H9 (cell line): Measurements from ENCODE around the gene WHRN. TPM values are rescaled to one million over a fixed set of nuclear protein-coding genes. Genes with fewer than 3 reads are reported as not detected.

Experiments
- DNase-seq: peaks from one replicate; pipeline ENCODE4 v3.0.0-alpha.2; 2017
- H2AFZ ChIP-seq: one replicate; pipeline ENCODE4 v1.6.1; 2013; ENCODE audit warnings: mild to moderate bottlenecking, low read length, control low read depth, moderate library complexity
- H2AK5ac ChIP-seq: 2 replicates; pipeline ENCODE4 v1.6.1; 2013; ENCODE audit warnings: low read length, control low read depth, mixed read lengths; ENCODE audit not compliant: insufficient read length
- H2BK120ac ChIP-seq: one replicate; pipeline ENCODE4 v1.6.1; 2013; ENCODE audit warnings: low read depth, mild to moderate bottlenecking, low read length, control low read depth, inconsistent platforms; ENCODE audit not compliant: poor library complexity, severe bottlenecking
- H2BK12ac ChIP-seq: 2 replicates; pipeline ENCODE4 v1.6.1; 2013; ENCODE audit warnings: low read length, control low read depth, mixed read lengths, low read depth; ENCODE audit not compliant: insufficient read length
- H2BK15ac ChIP-seq: 2 replicates; pipeline ENCODE4 v1.6.1; 2013; ENCODE audit warnings: low read depth, low read length, control low read depth
- H2BK20ac ChIP-seq: one replicate; pipeline ENCODE4 v1.6.1; 2013; ENCODE audit warnings: low read depth, mild to moderate bottlenecking, low read length, control low read depth, inconsistent platforms; ENCODE audit not compliant: poor library complexity, severe bottlenecking
- H2BK5ac ChIP-seq: 2 replicates; pipeline ENCODE4 v1.6.1; 2013; ENCODE audit warnings: low read length, control low read depth, mixed read lengths; ENCODE audit not compliant: insufficient read length
- H3K14ac ChIP-seq: 2 replicates; pipeline ENCODE4 v1.6.1; 2013; ENCODE audit warnings: low read length, control low read depth; ENCODE audit not compliant: insufficient read depth
- H3K18ac ChIP-seq: 2 replicates; pipeline ENCODE4 v1.6.1; 2013; ENCODE audit warnings: low read depth, mild to moderate bottlenecking, mixed read lengths, low read length, control low read depth; ENCODE audit not compliant: insufficient read length
- H3K23ac ChIP-seq: 2 replicates; pipeline ENCODE4 v1.6.1; 2013; ENCODE audit warnings: low read length, control low read depth, mixed read lengths, low read depth; ENCODE audit not compliant: insufficient read length
- H3K23me2 ChIP-seq: 2 replicates; pipeline ENCODE4 v1.6.1; 2013; ENCODE audit warnings: low read depth, mild to moderate bottlenecking, mixed read lengths, low read length, control low read depth; ENCODE audit not compliant: insufficient read length, poor library complexity, severe bottlenecking
- H3K27ac ChIP-seq: 2 replicates; pipeline ENCODE4 v1.5.1; 2013; ENCODE audit warnings: low read length, control low read depth, mixed read lengths, low read depth; ENCODE audit not compliant: insufficient read length
- H3K27me3 ChIP-seq: 2 replicates; pipeline ENCODE4 v1.6.1; 2013; ENCODE audit warnings: low read length, control low read depth, inconsistent platforms; ENCODE audit not compliant: insufficient read depth
- H3K4ac ChIP-seq: 2 replicates; pipeline ENCODE4 v1.6.1; 2013; ENCODE audit warnings: low read depth, mild to moderate bottlenecking, control low read depth, inconsistent platforms, low read length, moderate library complexity
- H3K4me1 ChIP-seq: 2 replicates; pipeline ENCODE4 v1.6.1; 2013; ENCODE audit warnings: low read length, control low read depth, inconsistent platforms; ENCODE audit not compliant: insufficient read depth
- H3K4me2 ChIP-seq: 2 replicates; pipeline ENCODE4 v1.6.1; 2013; ENCODE audit warnings: low read length, control low read depth, mixed read lengths; ENCODE audit not compliant: insufficient read length, insufficient read depth
- H3K56ac ChIP-seq: 2 replicates; pipeline ENCODE4 v1.6.1; 2013; ENCODE audit warnings: low read depth, mild to moderate bottlenecking, mixed read lengths, low read length, control low read depth; ENCODE audit not compliant: insufficient read length
- H3K79me1 ChIP-seq: 2 replicates; pipeline ENCODE4 v1.6.1; 2013; ENCODE audit warnings: low read depth, mild to moderate bottlenecking, moderate library complexity, low read length, control low read depth, inconsistent platforms; ENCODE audit not compliant: insufficient read depth, poor library complexity, severe bottlenecking
- H3K79me2 ChIP-seq: 2 replicates; pipeline ENCODE4 v1.6.1; 2013; ENCODE audit warnings: low read length, control low read depth, inconsistent platforms; ENCODE audit not compliant: insufficient read depth
- H3K9ac ChIP-seq: 2 replicates; pipeline ENCODE4 v1.6.1; 2013; ENCODE audit warnings: low read length, control low read depth, mixed read lengths; ENCODE audit not compliant: insufficient read length; ENCODE audit errors: extremely low read depth
- H3K9me3 ChIP-seq: one replicate; pipeline ENCODE4 v1.6.1; 2013; ENCODE audit warnings: low read depth, low read length, inconsistent platforms; ENCODE audit not compliant: control insufficient read depth
- H3T11ph ChIP-seq: one replicate; pipeline ENCODE4 v1.6.1; 2013; ENCODE audit warnings: mild to moderate bottlenecking, low read length, control low read depth, inconsistent platforms
- H4K20me1 ChIP-seq: one replicate; pipeline ENCODE4 v1.6.1; 2013; ENCODE audit not compliant: control insufficient read depth, insufficient read length, insufficient read depth
- H4K5ac ChIP-seq: 2 replicates; pipeline ENCODE4 v1.6.1; 2013; ENCODE audit warnings: low read depth, mild to moderate bottlenecking, mixed read lengths, low read length, control low read depth; ENCODE audit not compliant: insufficient read length
- H4K8ac ChIP-seq: replicated peaks from 2 replicates; pipeline ENCODE4 v1.6.1; 2013; ENCODE audit warnings: low read length, control low read depth, mixed read lengths, low read depth; ENCODE audit not compliant: insufficient read length
- H4K91ac ChIP-seq: 2 replicates; pipeline ENCODE4 v1.6.1; 2013; ENCODE audit warnings: low read depth, mild to moderate bottlenecking, moderate library complexity, mixed read lengths, low read length, control low read depth; ENCODE audit not compliant: insufficient read length
- H3K27ac Mint-ChIP-seq, 3 experiments: 2 replicates in 2 of 3; 3 replicates in 1 of 3; pipeline ENCODE4 v1.8.0; 2020 to 2021; ENCODE audit warnings: mixed read lengths in 3 of 3, mild to moderate bottlenecking in 1 of 3, moderate library complexity in 1 of 3
- H3K27me3 Mint-ChIP-seq: 2 replicates; pipeline ENCODE4 v1.8.0; 2021; ENCODE audit warnings: low read depth, mild to moderate bottlenecking, moderate library complexity, mixed read lengths
- H3K36me3 Mint-ChIP-seq, 3 experiments: 2 replicates in 2 of 3; 3 replicates in 1 of 3; pipeline ENCODE4 v1.8.0; 2020 to 2021; ENCODE audit warnings: low read depth in 3 of 3, mixed read lengths in 3 of 3; ENCODE audit not compliant: insufficient read depth in 1 of 3
- H3K4me1 Mint-ChIP-seq, 2 experiments: 2 replicates each; pipeline ENCODE4 v1.8.0; 2020; ENCODE audit warnings: mixed read lengths in 2 of 2
- H3K4me3 Mint-ChIP-seq, 2 experiments: 2 replicates in 1 of 2; 3 replicates in 1 of 2; pipeline ENCODE4 v1.8.0; 2020 to 2021; ENCODE audit warnings: mild to moderate bottlenecking in 2 of 2, mixed read lengths in 2 of 2, moderate library complexity in 1 of 2
- H3K9me3 Mint-ChIP-seq, 2 experiments: 2 replicates in 1 of 2; 3 replicates in 1 of 2; pipeline ENCODE4 v1.8.0; 2020; ENCODE audit warnings: mild to moderate bottlenecking in 2 of 2, mixed read lengths in 2 of 2, moderate library complexity in 1 of 2
- WGBS: extraction: QIAGEN DNeasy Blood & Tissue Kit; methylation state at CpG from one replicate; pipeline ENCODE4 v1.1.7; 2013; ENCODE audit warnings: missing lambda C conversion rate, low lambda C conversion rate, mixed read lengths; ENCODE audit not compliant: insufficient read length; ENCODE audit errors: extremely low coverage; 5-methylcytosine and 5-hydroxymethylcytosine counted together
- total RNA-seq: library from RNA; stranded (reverse); gene quantifications from 2 replicates; pipeline ENCODE4 v1.2.1, GENCODE V29; 2021
- TF ChIP-seq, protein P1 (sequence below): fragments of 200-600 bp; sonication (generic); conservative IDR thresholded peaks from 3 replicates; pipeline ENCODE4 v1.8.0; 2021; ENCODE audit warnings: antibody characterized with exemption, mild to moderate bottlenecking

The WHRN gene
- total RNA-seq, 1 experiment from 2014 or later: 2.2 TPM

GRCh38 chr9:114488398-114489129 lies 16.7 kb downstream of the WHRN start:
- peaks cover 3 to 5% of the 10 kb centered on the region in 2 experiments; a peak in 3 of 4 replicates for H3K4me1 Mint-ChIP-seq

More at GRCh38 chr9:114488398-114489129, 16.7 kb downstream of the WHRN start:
- Histone ChIP-seq H3K18ac (no peak overlapping the region), H2BK120ac (no peak overlapping the region), H4K20me1 (no peaks in the 10 kb centered on the region), H3K4me2 (no peak overlapping the region), H3K27me3 (no peaks in the 10 kb centered on the region), H3K79me1 (no peaks in the 10 kb centered on the region), H4K91ac (no peak overlapping the region), H4K8ac (no peak overlapping the region), H3K4ac (no peak overlapping the region), H3K14ac (no peak overlapping the region), H3K23me2 (no peaks in the 10 kb centered on the region), H2BK5ac (no peak overlapping the region), H3K56ac (no peak overlapping the region), H2BK15ac (no peak overlapping the region), H2BK12ac (no peak overlapping the region), H3K79me2 (no peaks in the 10 kb centered on the region), H3K4me1 (no peaks in the 10 kb centered on the region), H3K23ac (no peak overlapping the region), H3T11ph (no peak overlapping the region), H3K27ac (no peak overlapping the region), H3K9ac (no peak overlapping the region), H4K5ac (no peak overlapping the region), H2BK20ac (no peak overlapping the region), H2AK5ac (no peak overlapping the region), H3K9me3 (no peaks in the 10 kb centered on the region), H2AFZ (no peak overlapping the region)
- no peak overlapping the region for H3K4me3 Mint-ChIP-seq
- TF ChIP-seq, protein P1, sequence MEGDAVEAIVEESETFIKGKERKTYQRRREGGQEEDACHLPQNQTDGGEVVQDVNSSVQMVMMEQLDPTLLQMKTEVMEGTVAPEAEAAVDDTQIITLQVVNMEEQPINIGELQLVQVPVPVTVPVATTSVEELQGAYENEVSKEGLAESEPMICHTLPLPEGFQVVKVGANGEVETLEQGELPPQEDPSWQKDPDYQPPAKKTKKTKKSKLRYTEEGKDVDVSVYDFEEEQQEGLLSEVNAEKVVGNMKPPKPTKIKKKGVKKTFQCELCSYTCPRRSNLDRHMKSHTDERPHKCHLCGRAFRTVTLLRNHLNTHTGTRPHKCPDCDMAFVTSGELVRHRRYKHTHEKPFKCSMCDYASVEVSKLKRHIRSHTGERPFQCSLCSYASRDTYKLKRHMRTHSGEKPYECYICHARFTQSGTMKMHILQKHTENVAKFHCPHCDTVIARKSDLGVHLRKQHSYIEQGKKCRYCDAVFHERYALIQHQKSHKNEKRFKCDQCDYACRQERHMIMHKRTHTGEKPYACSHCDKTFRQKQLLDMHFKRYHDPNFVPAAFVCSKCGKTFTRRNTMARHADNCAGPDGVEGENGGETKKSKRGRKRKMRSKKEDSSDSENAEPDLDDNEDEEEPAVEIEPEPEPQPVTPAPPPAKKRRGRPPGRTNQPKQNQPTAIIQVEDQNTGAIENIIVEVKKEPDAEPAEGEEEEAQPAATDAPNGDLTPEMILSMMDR: no peak
- no peaks in the 10 kb centered on the region for H3K27me3 Mint-ChIP-seq
- H3K9me3 Mint-ChIP-seq: no peaks in the 10 kb centered on the region
- no peak for DNase-seq
- H3K27ac Mint-ChIP-seq: no peak overlapping the region
- H3K36me3 Mint-ChIP-seq: no peaks in the 10 kb centered on the region
- WGBS: no CpG with 5 or more reads among the region's 7 CpGs
